ENCODE data around the gene INHBB. TPM values are rescaled to one million over a fixed set of nuclear protein-coding genes. Genes with fewer than 3 reads are reported as not detected.

INHBB gene
- total RNA-seq, 1 donor from 2014 or later, result 2.8 TPM

GRCh38 chr2:120398051-120398995 lies 52.4 kb downstream of the INHBB start:
- no peak for DNase-seq

- DNase-seq, result no peak
These were observed 53.3 kb downstream of the INHBB start for GRCh38 chr2:120398996-120399888.

GRCh38 chr2:120399889-120400240 lies 53.9 kb downstream of the INHBB start:
- DNase-seq, result no peak

- DNase-seq, result no peak
These were observed 54.6 kb downstream of the INHBB start for GRCh38 chr2:120400551-120400950.

Other genes starting within 250 kb of the INHBB start
- 19.5 TPM for gene TMEM185B, start 122.7 kb upstream of the INHBB start, total RNA-seq
- gene RALB, start 93.3 kb upstream of the INHBB start, total RNA-seq, result 56.4 TPM